Lower leg skin (tissue), 4 donors: ENCODE data around the gene GID4. TPM values are rescaled to one million over a fixed set of nuclear protein-coding genes. Genes with fewer than 3 reads are reported as not detected.
"Not testable (repeated sequence)": the region's sequence is repeated elsewhere in the genome, so short reads cannot be mapped to it uniquely, and the experiment has no call there.

Experiments
- DNase-seq, 2 donors: peaks; one replicate each; pipeline ENCODE4 v3.0.0-alpha.2; 2019; ENCODE audit warnings: low spot score in 2 of 2
- H3K4me3 ChIP-seq: fragments of 200-600 bp; sonication (generic); 2 replicates; pipeline ENCODE4 v1.5.1; 2017; ENCODE audit warnings: mild to moderate bottlenecking, low read depth; ENCODE audit not compliant: poor library complexity, severe bottlenecking
- POLR2A ChIP-seq, 2 donors: fragments of 450-650 bp; IDR thresholded peaks; one replicate each; pipeline ENCODE4 v1.6.1; 2016 to 2017; ENCODE audit warnings: antibody characterized with exemption in 2 of 2, mild to moderate bottlenecking in 1 of 2, moderate library complexity in 1 of 2
- WGBS, 2 donors: methylation state at CpG; one replicate each; pipeline ENCODE4 v1.1.5; 2018; 5-methylcytosine and 5-hydroxymethylcytosine counted together
- intact Hi-C: fragments of 100-400 bp; cut with DNase I; formaldehyde crosslinking; loops from one replicate; pipeline ENCODE4 v1.15.0; 2023; ENCODE audit warnings: low total_unique reads
- total RNA-seq, 4 donors: library from RNA; depleted of rRNA; stranded (reverse); fragments of >200 nt; gene quantifications; one replicate each; pipeline ENCODE4 v1.1.0, GENCODE V29; 2016
- TF ChIP-seq, protein P1 (sequence below), 3 donors: fragments of 450-650 bp; IDR thresholded peaks; one replicate each; pipeline ENCODE4 v1.5.1; 2016; ENCODE audit warnings: antibody characterized with exemption in 3 of 3, mild to moderate bottlenecking in 3 of 3, moderate library complexity in 2 of 3

Gene GID4
- total RNA-seq, 4 donors from 2014 or later = 23.0 to 30.1 (median 24.1) TPM

- intact Hi-C loops = no loop called here
Measured at GRCh38 chr17:17994271-17995069, 44.7 kb upstream of the GID4 start.

GRCh38 chr17:17995887-17996286 is 43.3 kb upstream of the GID4 start:
- DNase-seq, intact Hi-C loops, H3K4me3 ChIP-seq: not testable (repeated sequence)
- 96 to 98% methylated on average over 8 of the region's 8 CpGs for WGBS, 2 donors

More at GRCh38 chr17:17994271-17995069, 44.7 kb upstream of the GID4 start:
- no peak overlapping the region for H3K4me3 ChIP-seq
- DNase-seq = no peak
- no peak for TF ChIP-seq POLR2A (IDR thresholded peaks at IDR 0.05)
- TF ChIP-seq, protein P1, sequence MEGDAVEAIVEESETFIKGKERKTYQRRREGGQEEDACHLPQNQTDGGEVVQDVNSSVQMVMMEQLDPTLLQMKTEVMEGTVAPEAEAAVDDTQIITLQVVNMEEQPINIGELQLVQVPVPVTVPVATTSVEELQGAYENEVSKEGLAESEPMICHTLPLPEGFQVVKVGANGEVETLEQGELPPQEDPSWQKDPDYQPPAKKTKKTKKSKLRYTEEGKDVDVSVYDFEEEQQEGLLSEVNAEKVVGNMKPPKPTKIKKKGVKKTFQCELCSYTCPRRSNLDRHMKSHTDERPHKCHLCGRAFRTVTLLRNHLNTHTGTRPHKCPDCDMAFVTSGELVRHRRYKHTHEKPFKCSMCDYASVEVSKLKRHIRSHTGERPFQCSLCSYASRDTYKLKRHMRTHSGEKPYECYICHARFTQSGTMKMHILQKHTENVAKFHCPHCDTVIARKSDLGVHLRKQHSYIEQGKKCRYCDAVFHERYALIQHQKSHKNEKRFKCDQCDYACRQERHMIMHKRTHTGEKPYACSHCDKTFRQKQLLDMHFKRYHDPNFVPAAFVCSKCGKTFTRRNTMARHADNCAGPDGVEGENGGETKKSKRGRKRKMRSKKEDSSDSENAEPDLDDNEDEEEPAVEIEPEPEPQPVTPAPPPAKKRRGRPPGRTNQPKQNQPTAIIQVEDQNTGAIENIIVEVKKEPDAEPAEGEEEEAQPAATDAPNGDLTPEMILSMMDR (IDR thresholded peaks at IDR 0.05) = no peak
- 61 to 63% methylated on average over 16 to 18 of the region's 18 CpGs for WGBS, 2 donors

- intact Hi-C loops = no loop called here
- TF ChIP-seq, protein P1 (IDR thresholded peaks at IDR 0.05) = no peak
- TF ChIP-seq POLR2A (IDR thresholded peaks at IDR 0.05) = no peak
- no peak overlapping the region for H3K4me3 ChIP-seq
- no peak for DNase-seq
- 79 to 95% methylated on average over 8 of the region's 8 CpGs for WGBS, 2 donors
Measured at GRCh38 chr17:17998934-17999333, 40.3 kb upstream of the GID4 start.

DNA sequence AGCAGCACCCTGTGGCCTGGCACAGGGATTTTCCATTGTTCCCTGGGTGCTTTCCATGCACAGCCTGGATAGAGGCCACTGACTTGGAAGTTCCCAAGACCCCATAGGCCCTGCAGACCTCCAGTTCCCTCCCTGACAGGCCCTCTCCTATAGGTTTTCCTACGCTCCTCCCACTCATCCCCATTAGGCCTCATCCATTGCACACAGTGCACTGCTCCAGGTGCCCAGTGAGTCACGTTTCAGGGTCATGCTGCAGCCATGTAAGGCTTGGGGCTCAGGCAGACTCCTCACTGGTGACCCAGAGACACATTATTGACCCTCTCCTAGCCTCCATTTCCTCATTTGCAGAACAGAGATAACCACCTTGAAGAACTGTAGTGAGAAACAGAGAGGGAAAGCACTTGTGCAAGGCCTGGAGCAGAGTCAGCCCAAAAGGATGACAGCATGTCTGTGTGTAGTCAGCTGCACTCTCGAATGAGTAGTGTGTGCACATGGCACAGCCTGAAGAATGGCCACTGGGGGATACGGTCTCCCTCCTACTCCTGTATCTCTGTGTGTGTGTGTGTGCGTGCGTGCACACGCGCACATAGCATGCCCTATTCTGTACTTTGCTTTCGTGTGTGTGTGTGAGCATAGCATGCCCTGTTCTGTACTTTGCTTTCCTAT is 39.7 kb upstream of the GID4 start:
- intact Hi-C loops = no loop called here
- WGBS, 2 donors = 82 to 89% methylated on average over 9 of the region's 9 CpGs
- TF ChIP-seq, protein P1 (IDR thresholded peaks at IDR 0.05) = no peak
- no peak for TF ChIP-seq POLR2A (IDR thresholded peaks at IDR 0.05)
- H3K4me3 ChIP-seq = no peak overlapping the region
- DNase-seq = no peak

GRCh38 chr17:18000030-18000408 is 39.2 kb upstream of the GID4 start:
- DNase-seq = no peak
- 79 to 81% methylated on average over 8 of the region's 8 CpGs for WGBS, 2 donors

DNA sequence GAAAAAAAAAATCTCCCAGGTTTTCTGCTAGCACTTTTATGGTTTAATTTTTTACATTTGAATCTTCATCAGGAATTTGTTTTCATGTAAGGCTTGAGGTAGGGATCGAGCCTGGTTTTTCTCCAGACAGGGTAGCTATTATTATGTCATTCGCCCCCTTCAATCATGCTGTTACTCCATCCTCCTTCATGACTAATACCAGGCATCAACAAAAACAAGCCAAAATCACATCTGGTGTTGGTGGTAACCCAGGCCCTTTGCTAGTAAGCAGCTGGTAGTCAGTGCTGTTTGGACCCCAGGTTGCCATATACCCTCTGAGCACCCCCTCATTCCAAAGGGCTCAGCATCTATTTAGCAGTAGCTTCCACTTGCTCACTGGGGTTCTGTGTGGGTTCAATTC is 37.0 kb upstream of the GID4 start:
- H3K4me3 ChIP-seq = no peak overlapping the region
- WGBS, 2 donors = 79 to 89% methylated on average over 2 of the region's 2 CpGs
- DNase-seq = no peak
- intact Hi-C loops = no loop called here
- TF ChIP-seq, protein P1 (IDR thresholded peaks at IDR 0.05) = no peak
- no peak for TF ChIP-seq POLR2A (IDR thresholded peaks at IDR 0.05)

More at GRCh38 chr17:18000030-18000408, 39.2 kb upstream of the GID4 start:
- TF ChIP-seq, protein P1 (IDR thresholded peaks at IDR 0.05) = no peak
- no peak for TF ChIP-seq POLR2A (IDR thresholded peaks at IDR 0.05)
- no peak overlapping the region for H3K4me3 ChIP-seq
- intact Hi-C loops = no loop called here
